Measurements from ENCODE around the gene ST6GALNAC2.
A peak's percentile ranks its signal among the peaks of the same experiment; 100 is the strongest.
"Not testable (repeated sequence)": the region's sequence is repeated elsewhere in the genome, so short reads cannot be mapped to it uniquely, and the experiment has no call there.

Gene ST6GALNAC2

GRCh38 chr17:76566988-76567431 lies 18.6 kb downstream of the ST6GALNAC2 start:
- in situ Hi-C loops (cut with HindIII; ENCODE audit: low sequenced_read_pairs), result no loop called here

GRCh38 chr17:76566613-76566943 lies 19.1 kb downstream of the ST6GALNAC2 start:
- TF ChIP-seq CTCF (IDR thresholded peaks at IDR 0.05; ENCODE audit: low read depth, low read length), result no peak
- in situ Hi-C loops (cut with HindIII; ENCODE audit: low sequenced_read_pairs), result no loop called here
- H3K4me3 ChIP-seq (ENCODE audit: low read depth, low read length), result no peak overlapping the region
- DNase-seq (ENCODE audit: low read depth, low spot score), result no peak

More at GRCh38 chr17:76566988-76567431, 18.6 kb downstream of the ST6GALNAC2 start:
- no peak for DNase-seq (ENCODE audit: low read depth, low spot score)
- TF ChIP-seq CTCF (IDR thresholded peaks at IDR 0.05; ENCODE audit: low read depth, low read length), result no peak
- no peak overlapping the region for H3K4me3 ChIP-seq (ENCODE audit: low read depth, low read length)

GRCh38 chr17:76565728-76566612 lies 19.7 kb downstream of the ST6GALNAC2 start:
- in situ Hi-C loops (cut with HindIII; ENCODE audit: low sequenced_read_pairs), result no loop called here
- no peak overlapping the region for H3K4me3 ChIP-seq (ENCODE audit: low read depth, low read length)
- no peak for DNase-seq (ENCODE audit: low read depth, low spot score)
- TF ChIP-seq CTCF (IDR thresholded peaks at IDR 0.05; ENCODE audit: low read depth, low read length), result no peak

- DNase-seq (ENCODE audit: low read depth, low spot score), result peak; percentile 24
- H3K4me3 ChIP-seq (ENCODE audit: low read depth, low read length); in situ Hi-C loops (cut with HindIII; ENCODE audit: low sequenced_read_pairs): not testable (repeated sequence)
Observed at GRCh38 chr17:76564991-76565727, 20.5 kb downstream of the ST6GALNAC2 start.

GRCh38 chr17:76563359-76563758 lies 22.3 kb downstream of the ST6GALNAC2 start:
- in situ Hi-C loops (cut with HindIII; ENCODE audit: low sequenced_read_pairs); H3K4me3 ChIP-seq (ENCODE audit: low read depth, low read length); DNase-seq (ENCODE audit: low read depth, low spot score): not testable (repeated sequence)

- DNase-seq (ENCODE audit: low read depth, low spot score), result peak; percentile 79
- in situ Hi-C loops (cut with HindIII; ENCODE audit: low sequenced_read_pairs), result no loop called here
- no peak overlapping the region for H3K4me3 ChIP-seq (ENCODE audit: low read depth, low read length)
- no peak for TF ChIP-seq CTCF (IDR thresholded peaks at IDR 0.05; ENCODE audit: low read depth, low read length)
Observed at GRCh38 chr17:76562734-76563148, 22.9 kb downstream of the ST6GALNAC2 start.

GRCh38 chr17:76561799-76562268 lies 23.8 kb downstream of the ST6GALNAC2 start:
- DNase-seq (ENCODE audit: low read depth, low spot score), result peak; percentile 23
- no peak for TF ChIP-seq CTCF (IDR thresholded peaks at IDR 0.05; ENCODE audit: low read depth, low read length)
- H3K4me3 ChIP-seq (ENCODE audit: low read depth, low read length), result no peak overlapping the region
- in situ Hi-C loops (cut with HindIII; ENCODE audit: low sequenced_read_pairs), result no loop called here

All from astrocyte of the spinal cord (primary cell).